K562 (cell line): ENCODE results near the gene BBS1. TPM values are rescaled to one million over a fixed set of nuclear protein-coding genes. Genes with fewer than 3 reads are reported as not detected.

Experiments
- ATAC-seq: fragments of 200-7000 bp; cut with Tn5 transposase; 3 replicates; pipeline ENCODE4 v1.9.1; 2020; ENCODE audit warnings: moderate library complexity
- BruUV-seq: library from RNA; stranded (reverse); fragments of 400-500 nt; replicated peaks from 2 replicates; lab custom pipeline; 2021; lab: Mats Ljungman, UMichigan
- CTCF ChIA-PET: fragments of 300-600 bp; formaldehyde crosslinking; extraction: SDS; loops from one replicate; lab custom pipeline; 2021; ENCODE audit warnings: low intra/inter-chr PET ratio; lab: Yijun Ruan, JAX
- POLR2A ChIA-PET: fragments of 300-600, 350-650 bp; sonication (Branson Sonifier 250); formaldehyde crosslinking; extraction: SDS; loops from one replicate; lab custom pipeline; 2021; ENCODE audit warnings: antibody characterized with exemption, inconsistent platforms; lab: Yijun Ruan, JAX
- DNase-seq, 4 experiments: peaks; one replicate each; pipeline versions ENCODE4 v3.0.0 to v3.0.0-alpha.2; 2011 to 2018; ENCODE audit warnings: low spot score in 3 of 4, mixed read lengths in 3 of 4; ENCODE audit errors: extremely low read depth in 1 of 4
- FAIRE-seq: peaks from 2 replicates; lab custom pipeline; 2011; peaks lifted over from hg19 to GRCh38; lab: Jason Lieb, UNC
- H2AFZ ChIP-seq: 2 replicates; pipeline ENCODE4 v1.6.0; 2011; ENCODE audit warnings: low read depth, low read length, control low read depth, inconsistent platforms
- H3K27ac ChIP-seq: fragments of 200-600 bp; 3 replicates; pipeline ENCODE4 v1.8.0; 2011; ENCODE audit warnings: low read depth, mild to moderate bottlenecking, control low read depth, inconsistent platforms, low read length, moderate library complexity, mixed read lengths; ENCODE audit errors: extremely low read depth
- H3K27me3 ChIP-seq, 2 experiments: fragments of 300-600 bp in 1 of 2; 2 replicates in 1 of 2; 3 replicates in 1 of 2; pipeline versions ENCODE4 v1.6.0 to v1.8.0; 2011; ENCODE audit warnings: inconsistent platforms in 2 of 2, low read length in 2 of 2, mild to moderate bottlenecking in 1 of 2, mixed read lengths in 1 of 2, moderate library complexity in 1 of 2; ENCODE audit not compliant: control insufficient read depth in 2 of 2, insufficient read depth in 2 of 2
- H3K36me3 ChIP-seq: fragments of 300-600 bp; 3 replicates; pipeline ENCODE4 v1.8.0; 2011; ENCODE audit warnings: mild to moderate bottlenecking, low read length, inconsistent platforms; ENCODE audit not compliant: control insufficient read depth, insufficient read depth
- H3K4me1 ChIP-seq, 2 experiments: fragments of 200-600 bp in 1 of 2; replicated peaks in 1 of 2; 2 replicates in 1 of 2; 3 replicates in 1 of 2; pipeline versions ENCODE4 v1.5.1 to v1.8.0; 2011; ENCODE audit warnings: inconsistent platforms in 2 of 2, low read length in 2 of 2, mild to moderate bottlenecking in 1 of 2, mixed read lengths in 1 of 2, moderate library complexity in 1 of 2; ENCODE audit not compliant: control insufficient read depth in 2 of 2, insufficient read depth in 2 of 2
- H3K4me2 ChIP-seq: 2 replicates; pipeline ENCODE4 v1.6.1; 2011; ENCODE audit warnings: low read length, control low read depth, inconsistent platforms, mixed read lengths; ENCODE audit not compliant: insufficient read depth
- H3K4me3 ChIP-seq: fragments of 200-600 bp; sonication (generic), shearing (Covaris generic); 2 replicates; pipeline ENCODE4 v1.5.1; 2016; ENCODE audit warnings: control low read depth, inconsistent platforms
- H3K79me2 ChIP-seq: fragments of 200-600 bp; 3 replicates; pipeline ENCODE4 v1.8.0; 2011; ENCODE audit warnings: low read length, inconsistent platforms; ENCODE audit not compliant: control insufficient read depth, insufficient read depth
- H3K9ac ChIP-seq, 2 experiments: 2 replicates each; pipeline versions ENCODE4 v1.6.0 to v1.6.1; 2011; ENCODE audit warnings: low read depth in 2 of 2, low read length in 2 of 2, control low read depth in 1 of 2, inconsistent platforms in 1 of 2, mild to moderate bottlenecking in 1 of 2, mixed read lengths in 1 of 2; ENCODE audit not compliant: insufficient read depth in 1 of 2
- H3K9me1 ChIP-seq: one replicate; pipeline ENCODE4 v1.6.0; 2011; ENCODE audit warnings: inconsistent platforms, mild to moderate bottlenecking, low read length, moderate library complexity; ENCODE audit not compliant: control insufficient read depth, insufficient read depth
- H3K9me3 ChIP-seq: replicated peaks from 2 replicates; pipeline ENCODE4 v1.5.1; 2011; ENCODE audit warnings: low read depth, low read length, inconsistent platforms; ENCODE audit not compliant: control insufficient read depth, insufficient read depth
- H4K20me1 ChIP-seq: replicated peaks from 2 replicates; pipeline ENCODE4 v1.6.1; 2011; ENCODE audit warnings: low read length, inconsistent platforms, mixed read lengths; ENCODE audit not compliant: control insufficient read depth, insufficient read depth
- BCOR ChIP-seq: fragments of 450-650 bp; IDR thresholded peaks from 2 replicates; pipeline ENCODE4 v1.6.1; 2016
- CHCHD3 ChIP-seq: fragments of 250-450 bp; sonication (Bioruptor Pico); IDR thresholded peaks from 2 replicates; pipeline ENCODE4 v2.1.2; 2022; ENCODE audit warnings: mild to moderate bottlenecking
- JUNB ChIP-seq: fragments of 450-650 bp; formaldehyde crosslinking; conservative IDR thresholded peaks from 2 replicates; pipeline ENCODE4 v1.4.0; 2020; ENCODE audit warnings: mild to moderate bottlenecking
- KDM1A ChIP-seq, 2 experiments: fragments of 450-650 bp; IDR thresholded peaks; 2 replicates each; pipeline ENCODE4 v1.6.1; 2016; ENCODE audit warnings: mild to moderate bottlenecking in 2 of 2
- L3MBTL2 ChIP-seq: fragments of 450-650 bp; IDR thresholded peaks from 2 replicates; pipeline ENCODE4 v1.6.1; 2016; ENCODE audit warnings: mild to moderate bottlenecking, moderate library complexity
- RBM25 ChIP-seq: fragments of 200-400 bp; formaldehyde crosslinking; IDR thresholded peaks from 2 replicates; pipeline ENCODE4 v1.6.1; 2018; ENCODE audit warnings: low read length, low read depth, moderate library complexity; ENCODE audit not compliant: severe bottlenecking
- ZNF165 ChIP-seq: fragments of 250-450 bp; sonication (Bioruptor Pico); IDR thresholded peaks from 2 replicates; pipeline ENCODE4 v1.4.0; 2020; ENCODE audit warnings: borderline replicate concordance
- WGBS: fragments of 100-300 bp; shearing (Covaris generic); methylation state at CpG from one replicate; pipeline ENCODE4 v1.1.6; 2016; ENCODE audit warnings: low coverage, mixed read lengths; ENCODE audit not compliant: insufficient coverage; ENCODE audit errors: missing lambda C conversion rate; 5-methylcytosine and 5-hydroxymethylcytosine counted together
- in situ Hi-C: fragments of 300-500 bp; cut with MboI; formaldehyde crosslinking; loops from 4 replicates; pipeline ENCODE4 v1.15.0; 2018; ENCODE audit warnings: inconsistent platforms, mixed read lengths
- intact Hi-C: fragments of 100-400 bp; cut with micrococcal nuclease; formaldehyde crosslinking; loops from 2 replicates; pipeline ENCODE4 v1.14.2; 2022
- polyA plus RNA-seq, 8 experiments: library from polyadenylated mRNA; depleted of rRNA in 4 of 8; stranded (reverse) in 5 of 8; unstranded in 3 of 8; fragments of >200 nt; fragmentation: Nextera tagmentation in 2 of 8; fragmentation: Illumina TruSeq in 1 of 8; extraction: Ambion mirVana in 2 of 8; extraction: Trizol in 1 of 8; gene quantifications; 2 replicates each; pipeline versions ENCODE4 v1.2.1 to v1.2.3, GENCODE V29; 2011 to 2014; ENCODE audit warnings: inconsistent platforms in 1 of 8, missing spikeins in 1 of 8
- total RNA-seq, 7 experiments: library from RNA; depleted of rRNA in 6 of 7; stranded (reverse); fragments of >200 nt in 6 of 7; fragmentation: Illumina TruSeq in 2 of 7; extraction: Trizol in 2 of 7; gene quantifications; 2 replicates each; pipeline versions ENCODE4 v1.2.1 to v1.2.3, GENCODE V29; 2011 to 2021; ENCODE audit warnings: low replicate concordance in 1 of 7

The BBS1 gene
- total and polyA plus RNA-seq, 9 of the 15 experiments (the other 6 are each of a cell fraction or from before 2014, with no cell fraction given), result 9.0 to 19.8 (median 12.1) TPM

- Histone ChIP-seq H3K4me2 (no peak overlapping the region), H4K20me1 (no peaks in the 10 kb centered on the region; the same call in 1 of the 2 replicates), H3K27ac (no peak overlapping the region), H3K4me3 (no peak overlapping the region), H3K79me2 (no peaks in the 10 kb centered on the region), H3K4me1 (peaks cover 3 to 7% of the 10 kb centered on the region in 2 experiments; a peak in 4 of 5 replicates), H3K36me3 (peaks cover 19% of the 10 kb centered on the region; the same call in 1 of the 3 replicates), H2AFZ (no peak overlapping the region), H3K9me1 (no peaks in the 10 kb centered on the region), H3K27me3 (no peaks in the 10 kb centered on the region), H3K9me3 (no peaks in the 10 kb centered on the region), H3K9ac (no peak overlapping the region; a peak in 1 of 4 replicates)
- ATAC-seq, result no peak
- DNase-seq, result no peak
- in situ Hi-C loops (no loop called here), intact Hi-C loops (no loop called here)
- WGBS, result 36% methylated on average over 1 of the region's 1 CpG
- CTCF ChIA-PET, result no interaction called here
- BruUV-seq, result no TSS peak
- no peak for FAIRE-seq
- POLR2A ChIA-PET, result interaction anchor here (0.6 to 1.3 kb wide), 2 partner anchors 21 to 1150 kb away, joined by 3 read pairs; no protein-coding TSS in a partner anchor
- TF ChIP-seq BCOR (0 out of 2 replicates have a peak, but pooled peaks have one; percentile 41), RBM25 (peak; percentile 64), CHCHD3 (CRISPR knock-in tag) (no peak), ZNF165 (no peak), JUNB (no peak), KDM1A (IDR thresholded peaks at IDR 0.05) (0 out of 4 replicates have a peak, but pooled peaks of 1 of the 2 experiments have one; percentile 10), L3MBTL2 (no peak)
Observed at GRCh38 chr11:66505276-66505816, 5.1 kb upstream of the BBS1 start.
